Measurements from ENCODE around the gene PLA2G4D.

DNA sequence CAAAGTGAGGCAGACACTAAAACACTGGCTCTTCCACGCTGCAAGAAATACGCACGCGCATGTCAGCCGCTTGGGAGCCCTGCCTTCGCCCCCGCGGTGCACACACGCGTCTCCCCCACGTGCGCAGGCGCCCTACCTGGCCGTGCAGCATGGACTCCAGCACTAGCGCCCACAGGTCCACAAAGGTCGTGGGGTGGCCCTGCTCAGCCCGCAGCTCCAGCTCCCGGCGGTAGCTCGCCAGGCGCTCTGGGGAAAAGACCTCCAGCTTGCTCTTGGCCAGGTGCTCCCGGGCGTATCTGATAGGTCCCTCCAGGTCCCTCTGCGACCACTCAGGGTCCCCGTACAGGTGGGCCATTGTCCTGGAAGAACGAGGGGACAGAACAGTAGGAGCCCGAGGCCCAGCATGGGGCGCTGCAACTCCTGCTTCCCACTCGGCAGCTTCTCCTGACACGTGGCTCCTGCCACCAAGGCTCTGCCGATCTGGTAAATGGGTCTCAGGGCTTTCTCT, 14.9 kb downstream of the PLA2G4D start:
- TF ChIP-seq CTCF (IDR thresholded peaks at IDR 0.05) (no peak), POLR2A (IDR thresholded peaks at IDR 0.05) (no peak)
